Neuronal stem cell (in vitro differentiated cells): Measurements from ENCODE around the gene CELA2B.
"Not testable (repeated sequence)": the region's sequence is repeated elsewhere in the genome, so short reads cannot be mapped to it uniquely, and the experiment has no call there.

Source experiments
- DNase-seq: peaks from one replicate; pipeline ENCODE4 v3.0.0-alpha.2; 2013; ENCODE audit warnings: low spot score
- H2AFZ ChIP-seq: one replicate; pipeline ENCODE4 v1.6.1; 2013; ENCODE audit warnings: mild to moderate bottlenecking, low read length, inconsistent platforms
- H2AK5ac ChIP-seq: 2 replicates; pipeline ENCODE4 v1.6.1; 2013; ENCODE audit warnings: low read depth, mild to moderate bottlenecking, inconsistent platforms, low read length, moderate library complexity, mixed read lengths
- H2BK120ac ChIP-seq: 2 replicates; pipeline ENCODE4 v1.6.1; 2013; ENCODE audit warnings: low read depth, mild to moderate bottlenecking, inconsistent platforms, low read length, moderate library complexity, mixed read lengths
- H2BK12ac ChIP-seq: one replicate; pipeline ENCODE4 v1.6.1; 2013; ENCODE audit warnings: low read length, inconsistent platforms
- H2BK15ac ChIP-seq: 2 replicates; pipeline ENCODE4 v1.6.1; 2013; ENCODE audit warnings: mild to moderate bottlenecking, low read length, inconsistent platforms, mixed read lengths
- H2BK5ac ChIP-seq: one replicate; pipeline ENCODE4 v1.6.1; 2013; ENCODE audit warnings: inconsistent platforms, mild to moderate bottlenecking, low read length, moderate library complexity
- H3K14ac ChIP-seq: one replicate; pipeline ENCODE4 v1.6.1; 2013; ENCODE audit warnings: low read length, inconsistent platforms
- H3K18ac ChIP-seq: 2 replicates; pipeline ENCODE4 v1.6.1; 2013; ENCODE audit warnings: low read length, inconsistent platforms
- H3K23ac ChIP-seq: 2 replicates; pipeline ENCODE4 v1.6.1; 2013; ENCODE audit warnings: low read depth, mild to moderate bottlenecking, mixed read lengths, low read length, inconsistent platforms; ENCODE audit not compliant: poor library complexity
- H3K27ac ChIP-seq: replicated peaks from 3 replicates; pipeline ENCODE4 v1.5.1; 2013; ENCODE audit warnings: low read length, inconsistent platforms
- H3K27me3 ChIP-seq, 3 experiments: 2 replicates each; pipeline ENCODE4 v1.6.1; 2013; ENCODE audit warnings: low read length in 3 of 3, mild to moderate bottlenecking in 2 of 3, inconsistent platforms in 1 of 3, low read depth in 1 of 3, mixed read lengths in 1 of 3, moderate library complexity in 1 of 3; ENCODE audit not compliant: control insufficient read depth in 3 of 3, insufficient read depth in 3 of 3
- H3K36me3 ChIP-seq, 2 donors: replicated peaks in 1 of 2; 2 replicates each; pipeline ENCODE4 v1.6.1; 2013; ENCODE audit warnings: low read length in 2 of 2; ENCODE audit not compliant: control insufficient read depth in 2 of 2, insufficient read depth in 2 of 2
- H3K4ac ChIP-seq: 2 replicates; pipeline ENCODE4 v1.6.1; 2013; ENCODE audit warnings: inconsistent platforms, mild to moderate bottlenecking, low read length, moderate library complexity
- H3K4me1 ChIP-seq, 2 donors: 1 replicate in 1 of 2; 2 replicates in 1 of 2; pipeline ENCODE4 v1.6.1; 2013; ENCODE audit warnings: low read length in 2 of 2, low read depth in 1 of 2; ENCODE audit not compliant: control insufficient read depth in 2 of 2, insufficient read depth in 1 of 2
- H3K4me2 ChIP-seq: one replicate; pipeline ENCODE4 v1.6.1; 2013; ENCODE audit warnings: mild to moderate bottlenecking, low read length, inconsistent platforms; ENCODE audit not compliant: insufficient read depth, poor library complexity, severe bottlenecking
- H3K4me3 ChIP-seq, 2 donors: 2 replicates each; pipeline ENCODE4 v1.5.1; 2013; ENCODE audit warnings: low read length in 2 of 2, mild to moderate bottlenecking in 2 of 2, inconsistent platforms in 1 of 2, moderate library complexity in 1 of 2
- H3K79me1 ChIP-seq: one replicate; pipeline ENCODE4 v1.6.1; 2013; ENCODE audit warnings: low read depth, mild to moderate bottlenecking, inconsistent platforms, low read length, moderate library complexity
- H3K9ac ChIP-seq: one replicate; pipeline ENCODE4 v1.6.1; 2013; ENCODE audit warnings: mild to moderate bottlenecking, low read depth, low read length, inconsistent platforms; ENCODE audit not compliant: poor library complexity
- H3K9me3 ChIP-seq, 2 donors: replicated peaks in 1 of 2; 2 replicates each; pipeline versions ENCODE3 to v1.6.1; 2013; ENCODE audit warnings: low read length in 2 of 2, mild to moderate bottlenecking in 2 of 2, inconsistent platforms in 1 of 2, low read depth in 1 of 2, mixed read lengths in 1 of 2, moderate library complexity in 1 of 2; ENCODE audit not compliant: control insufficient read depth in 2 of 2, insufficient read depth in 1 of 2
- H4K8ac ChIP-seq: one replicate; pipeline ENCODE4 v1.6.1; 2013; ENCODE audit warnings: low read depth, mild to moderate bottlenecking, inconsistent platforms, low read length, moderate library complexity
- H4K91ac ChIP-seq: one replicate; pipeline ENCODE4 v1.6.1; 2013; ENCODE audit warnings: low read length, low read depth, mild to moderate bottlenecking, inconsistent platforms; ENCODE audit not compliant: poor library complexity
- WGBS, 2 donors: extraction: QIAGEN DNeasy Blood & Tissue Kit; methylation state at CpG; one replicate each; pipeline ENCODE4 v1.1.7; 2013; ENCODE audit warnings: missing lambda C conversion rate in 2 of 2, mixed read lengths in 1 of 2; ENCODE audit not compliant: insufficient read length in 2 of 2, insufficient replicate concordance in 1 of 2; ENCODE audit errors: extremely low coverage in 2 of 2; 5-methylcytosine and 5-hydroxymethylcytosine counted together

The CELA2B gene

DNA sequence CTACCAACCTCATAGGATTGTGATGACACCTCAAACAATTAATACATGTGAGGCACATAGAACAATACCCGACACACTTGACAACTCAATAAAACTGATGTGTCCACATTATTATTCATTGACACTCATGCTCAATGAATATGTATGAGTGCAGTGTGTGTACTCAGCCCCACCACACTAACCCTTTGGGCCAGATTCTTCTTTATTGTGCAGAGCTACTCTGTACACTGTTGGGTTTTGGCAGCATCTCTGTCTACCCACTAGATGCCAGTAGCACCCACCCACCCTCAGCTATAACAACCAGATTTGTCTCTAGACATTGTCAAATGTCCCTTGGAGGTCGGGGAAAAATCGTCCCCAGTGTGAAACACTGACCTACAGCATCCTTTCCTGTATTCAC is 38.0 kb downstream of the CELA2B start:
- Histone ChIP-seq H3K9ac (no peak overlapping the region), H2BK12ac (no peak overlapping the region), H2AFZ (no peak overlapping the region), H3K4me2 (no peak overlapping the region), H2AK5ac (no peak overlapping the region), H3K18ac (no peak overlapping the region), H3K23ac (no peak overlapping the region), H4K91ac (no peak overlapping the region), H4K8ac (no peak overlapping the region), H3K4me3 (no peak overlapping the region), H3K27ac (no peak overlapping the region), H3K4ac (no peak overlapping the region), H3K79me1 (peaks cover 2% of the 10 kb centered on the region), H3K4me1 (no peaks in the 10 kb centered on the region), H3K27me3 (no peaks in the 10 kb centered on the region), H3K14ac (no peak overlapping the region), H2BK5ac (no peak overlapping the region), H3K9me3 (no peaks in the 10 kb centered on the region), H2BK15ac (no peak overlapping the region), H2BK120ac (no peak overlapping the region), H3K36me3 (peaks cover 3 to 20% of the 10 kb centered on the region in 2 donors)
- no peak for DNase-seq
- no CpG with 5 or more reads among the region's 3 CpGs for WGBS, 2 donors

DNA sequence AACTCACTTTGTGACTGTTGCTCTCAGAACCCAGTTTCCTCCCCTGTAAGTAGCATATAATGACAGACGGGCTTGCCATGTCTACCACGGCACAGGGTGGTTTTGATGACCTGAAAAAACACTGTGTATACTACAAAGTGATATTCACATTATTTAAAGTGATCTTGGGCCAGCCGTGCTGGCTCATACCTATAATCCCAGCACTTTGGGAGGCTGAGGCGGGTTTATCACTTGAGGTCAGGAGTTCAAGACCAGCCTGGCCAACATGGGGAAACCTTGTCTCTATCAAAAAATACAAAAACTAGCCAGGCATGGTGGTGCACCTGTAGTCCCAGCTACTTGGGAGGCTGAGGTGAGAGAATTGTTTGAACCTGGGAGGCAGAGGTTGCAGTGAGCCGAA is 38.7 kb downstream of the CELA2B start:
- H2BK15ac ChIP-seq, H3K4me1 ChIP-seq, H3K18ac ChIP-seq, H4K91ac ChIP-seq, DNase-seq, H3K79me1 ChIP-seq, H3K14ac ChIP-seq, H3K4me2 ChIP-seq, H2AFZ ChIP-seq, H4K8ac ChIP-seq, H3K27me3 ChIP-seq, H2AK5ac ChIP-seq, H3K9ac ChIP-seq, H2BK5ac ChIP-seq, H2BK120ac ChIP-seq, H3K23ac ChIP-seq, H3K4me3 ChIP-seq, H3K9me3 ChIP-seq, H2BK12ac ChIP-seq, H3K4ac ChIP-seq, H3K27ac ChIP-seq: not testable (repeated sequence)
- peaks cover 3 to 20% of the 10 kb centered on the region in 2 donors for H3K36me3 ChIP-seq
- WGBS, 2 donors = no CpG with 5 or more reads among the region's 5 CpGs

DNA sequence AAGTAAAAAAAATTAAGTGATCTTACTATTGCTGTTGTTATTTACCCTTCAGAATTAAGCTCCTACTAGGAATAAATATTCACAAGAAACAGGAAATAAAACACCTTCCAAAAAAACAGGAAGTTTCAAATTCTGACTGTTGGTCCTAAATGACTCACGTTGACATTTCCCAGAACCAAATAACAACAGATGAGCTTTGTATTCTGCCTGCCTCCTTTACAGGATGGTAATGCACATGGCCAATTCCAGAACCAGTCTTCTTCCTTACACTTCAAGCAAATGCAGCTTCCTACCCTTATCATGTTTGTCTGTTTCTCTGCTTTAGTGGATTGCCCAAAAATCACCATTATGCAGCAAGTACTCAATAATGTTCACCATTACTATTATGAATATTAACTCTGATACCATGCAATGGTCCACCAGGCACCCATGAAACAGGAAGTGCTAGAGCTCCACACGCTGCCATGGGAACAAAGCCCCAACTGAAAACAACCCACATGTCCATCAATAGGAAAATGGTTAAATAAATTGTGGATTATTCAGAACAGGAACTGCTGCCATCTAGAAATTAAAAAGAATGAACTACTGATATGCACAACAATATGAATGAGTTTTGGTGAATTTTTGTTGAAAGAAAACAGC is 39.2 kb downstream of the CELA2B start:
- Histone ChIP-seq H2BK15ac (no peak overlapping the region), H3K27ac (no peak overlapping the region), H3K4me2 (no peak overlapping the region), H3K4me1 (no peaks in the 10 kb centered on the region), H2BK120ac (no peak overlapping the region), H2BK5ac (no peak overlapping the region), H3K9ac (no peak overlapping the region), H3K4ac (no peak overlapping the region), H2AFZ (no peak overlapping the region), H4K91ac (no peak overlapping the region), H3K14ac (no peak overlapping the region), H4K8ac (no peak overlapping the region), H3K4me3 (no peak overlapping the region), H2BK12ac (no peak overlapping the region), H3K36me3 (peaks cover 3 to 20% of the 10 kb centered on the region in 2 donors), H3K9me3 (no peaks in the 10 kb centered on the region), H2AK5ac (no peak overlapping the region), H3K27me3 (no peaks in the 10 kb centered on the region), H3K79me1 (peaks cover 2% of the 10 kb centered on the region), H3K18ac (no peak overlapping the region), H3K23ac (no peak overlapping the region)
- no peak for DNase-seq
- no CpG with 5 or more reads among the region's 2 CpGs for WGBS, 2 donors

DNA sequence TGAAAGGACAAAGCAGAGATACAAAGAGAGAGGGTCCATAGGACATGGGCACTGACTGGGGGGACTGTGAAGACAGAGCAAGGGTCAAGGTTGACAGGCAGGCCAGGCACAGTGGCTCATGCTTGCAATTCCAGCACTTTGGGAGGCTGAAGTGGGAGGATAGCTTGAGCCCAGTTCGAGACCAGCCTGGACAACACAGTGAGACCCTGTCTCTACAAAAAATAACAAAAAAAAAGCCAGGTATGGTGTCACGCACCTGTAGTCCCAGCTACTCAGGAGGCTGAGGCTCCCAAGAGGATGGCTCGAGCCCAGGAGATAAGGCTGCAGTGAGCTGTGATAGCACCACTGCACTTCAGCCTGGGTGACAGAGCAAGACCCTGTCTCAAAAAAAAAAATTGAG is 43.7 kb downstream of the CELA2B start:
- H3K23ac ChIP-seq = no peak overlapping the region
- H2AFZ ChIP-seq = no peak overlapping the region
- H4K91ac ChIP-seq = no peak overlapping the region
- no peaks in the 10 kb centered on the region for H3K9me3 ChIP-seq
- no peak overlapping the region for H3K9ac ChIP-seq
- H4K8ac ChIP-seq = no peak overlapping the region
- H3K18ac ChIP-seq = no peak overlapping the region
- no peak overlapping the region for H2BK15ac ChIP-seq
- no peak overlapping the region for H2BK12ac ChIP-seq
- no peak overlapping the region for H2BK120ac ChIP-seq
- H3K4me1 ChIP-seq = peaks cover 2 to 4% of the 10 kb centered on the region in 2 donors
- no peak overlapping the region for H3K27ac ChIP-seq
- peaks cover 3 to 15% of the 10 kb centered on the region in 2 donors for H3K36me3 ChIP-seq
- H3K4ac ChIP-seq = no peak overlapping the region
- DNase-seq = no peak
- no peak overlapping the region for H3K14ac ChIP-seq
- no peaks in the 10 kb centered on the region for H3K79me1 ChIP-seq
- no peaks in the 10 kb centered on the region for H3K27me3 ChIP-seq
- no peak overlapping the region for H3K4me2 ChIP-seq
- H2AK5ac ChIP-seq = no peak overlapping the region
- no peak overlapping the region for H3K4me3 ChIP-seq
- no peak overlapping the region for H2BK5ac ChIP-seq
- WGBS, 2 donors = no CpG with 5 or more reads among the region's 3 CpGs
